Measurements from ENCODE around the gene RTP3. TPM values are rescaled to one million over a fixed set of nuclear protein-coding genes. Genes with fewer than 3 reads are reported as not detected.

The RTP3 gene
- polyA plus RNA-seq, 2 of the 4 experiments (the other 2 are of a cell fraction), result not detected

DNA sequence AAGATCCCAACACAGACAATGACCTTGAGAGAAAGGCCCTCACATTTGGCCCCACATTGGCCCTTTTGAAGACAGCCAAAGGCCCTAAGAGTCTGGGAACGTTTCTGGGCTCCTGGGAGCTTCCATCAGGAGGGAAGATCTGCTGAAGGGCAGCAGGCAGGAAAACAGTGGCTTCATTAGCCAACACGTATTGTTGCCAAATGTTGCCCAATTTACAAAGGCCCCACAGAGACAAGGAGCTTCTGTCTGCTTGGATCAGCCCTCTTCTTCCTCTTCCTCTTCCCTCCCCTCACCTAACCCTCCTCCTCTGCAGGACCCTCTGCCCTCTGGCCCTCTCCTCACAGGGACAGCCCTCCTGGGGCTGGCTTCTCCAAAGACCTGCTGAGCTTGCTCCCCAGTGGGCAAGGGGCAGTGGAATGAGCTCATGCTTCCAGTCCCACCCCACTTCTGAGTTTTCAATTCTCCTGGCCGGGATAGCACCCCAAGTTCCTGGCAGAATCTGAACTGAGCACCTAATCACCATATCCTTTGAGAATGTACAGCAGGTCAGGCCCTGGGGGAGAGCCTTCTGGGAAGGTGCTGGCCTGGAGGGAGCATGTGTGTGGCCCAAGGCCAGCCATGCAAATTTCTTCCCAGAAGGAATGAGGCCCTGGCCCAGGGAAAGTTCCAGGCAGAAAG is 28.0 kb upstream of the RTP3 start:
- POLR2A ChIA-PET, result no interaction called here
- 44% methylated on average over 2 of the region's 3 CpGs for WGBS (ENCODE audit: missing lambda C conversion rate)
- Histone ChIP-seq H3K27ac (no peak overlapping the region), H3K4me2 (no peak overlapping the region), H3K9me3 (0 out of 3 replicates have a peak, but pooled peaks cover 3% of the 10 kb centered on the region), H3K4me3 (no peak overlapping the region), H3K4me1 (no peaks in the 10 kb centered on the region)
- no peak for FAIRE-seq
- CTCF ChIA-PET, result interaction anchor here (2.5 kb wide), 1 partner anchor 19 kb away, joined by 10 read pairs; no protein-coding TSS in a partner anchor
- no peak for TF ChIP-seq SMC3 (IDR thresholded peaks at IDR 0.05)
- no peak for TF ChIP-seq HDAC2 (IDR thresholded peaks at IDR 0.05)
- no peak for TF ChIP-seq MAFK (IDR thresholded peaks at IDR 0.05; ENCODE audit: partially characterized antibody)
- TF ChIP-seq EHMT2 (IDR thresholded peaks at IDR 0.05; ENCODE audit: low read depth), result no peak
- TF ChIP-seq MAX (IDR thresholded peaks at IDR 0.05), result no peak
- TF ChIP-seq CTCF (IDR thresholded peaks at IDR 0.05), result no peak
- TF ChIP-seq RARB (CRISPR knock-in tag; IDR thresholded peaks at IDR 0.05), result no peak
- no peak for TF ChIP-seq RFX5 (IDR thresholded peaks at IDR 0.05)
- TF ChIP-seq CHD2 (IDR thresholded peaks at IDR 0.05; ENCODE audit: low read length, partially characterized antibody), result no peak
- TF ChIP-seq KDM5A (IDR thresholded peaks at IDR 0.05), result no peak
- no peak for TF ChIP-seq HOXB5 (CRISPR knock-in tag; IDR thresholded peaks at IDR 0.05)
- TF ChIP-seq ZNF302 (CRISPR knock-in tag; IDR thresholded peaks at IDR 0.05), result no peak
- TF ChIP-seq USF2 (IDR thresholded peaks at IDR 0.05), result no peak
- TF ChIP-seq TP53 (CRISPR knock-in tag; IDR thresholded peaks at IDR 0.05), result no peak
- TF ChIP-seq POLR2AphosphoS2 (conservative IDR thresholded peaks at IDR 0.05; ENCODE audit: low read length), result no peak
- no peak for TF ChIP-seq RCOR1 (IDR thresholded peaks at IDR 0.05; ENCODE audit: low read depth, low read length)
- ATAC-seq, result no peak
- no peak for DNase-seq (ENCODE audit: low read depth in 1 of 2, low spot score in 1 of 2)

GRCh38 chr3:46470831-46471230 is 26.9 kb upstream of the RTP3 start:
- ATAC-seq (no peak), DNase-seq (ENCODE audit: low read depth in 1 of 2, low spot score in 1 of 2) (no peak), FAIRE-seq (no peak)
- H3K9me3 ChIP-seq, result 0 out of 3 replicates have a peak, but pooled peaks cover 3% of the 10 kb centered on the region
- ChIA-PET POLR2A (no interaction called here), CTCF (interaction anchor here (0.8 to 2.5 kb wide), 3 partner anchors 18 to 116 kb away, joined by 3 to 10 read pairs (median 7); no protein-coding TSS in a partner anchor)
- no peak overlapping the region for H3K27ac ChIP-seq
- no peaks in the 10 kb centered on the region for H3K4me1 ChIP-seq
- H3K4me2 ChIP-seq, result no peak overlapping the region
- WGBS (ENCODE audit: missing lambda C conversion rate), result 35% methylated on average over 4 of the region's 4 CpGs
- H3K4me3 ChIP-seq, result no peak overlapping the region
- no peak for TF ChIP-seq TFCP2L1 (CRISPR knock-in tag; IDR thresholded peaks at IDR 0.05)
- no peak for TF ChIP-seq ZFP36 (IDR thresholded peaks at IDR 0.05; ENCODE audit: borderline replicate concordance, partially characterized antibody)
- no peak for TF ChIP-seq ZSCAN20 (CRISPR knock-in tag; IDR thresholded peaks at IDR 0.05)
- TF ChIP-seq CBX2 (IDR thresholded peaks at IDR 0.05; ENCODE audit: borderline replicate concordance, low read depth), result no peak
- TF ChIP-seq, protein P1, sequence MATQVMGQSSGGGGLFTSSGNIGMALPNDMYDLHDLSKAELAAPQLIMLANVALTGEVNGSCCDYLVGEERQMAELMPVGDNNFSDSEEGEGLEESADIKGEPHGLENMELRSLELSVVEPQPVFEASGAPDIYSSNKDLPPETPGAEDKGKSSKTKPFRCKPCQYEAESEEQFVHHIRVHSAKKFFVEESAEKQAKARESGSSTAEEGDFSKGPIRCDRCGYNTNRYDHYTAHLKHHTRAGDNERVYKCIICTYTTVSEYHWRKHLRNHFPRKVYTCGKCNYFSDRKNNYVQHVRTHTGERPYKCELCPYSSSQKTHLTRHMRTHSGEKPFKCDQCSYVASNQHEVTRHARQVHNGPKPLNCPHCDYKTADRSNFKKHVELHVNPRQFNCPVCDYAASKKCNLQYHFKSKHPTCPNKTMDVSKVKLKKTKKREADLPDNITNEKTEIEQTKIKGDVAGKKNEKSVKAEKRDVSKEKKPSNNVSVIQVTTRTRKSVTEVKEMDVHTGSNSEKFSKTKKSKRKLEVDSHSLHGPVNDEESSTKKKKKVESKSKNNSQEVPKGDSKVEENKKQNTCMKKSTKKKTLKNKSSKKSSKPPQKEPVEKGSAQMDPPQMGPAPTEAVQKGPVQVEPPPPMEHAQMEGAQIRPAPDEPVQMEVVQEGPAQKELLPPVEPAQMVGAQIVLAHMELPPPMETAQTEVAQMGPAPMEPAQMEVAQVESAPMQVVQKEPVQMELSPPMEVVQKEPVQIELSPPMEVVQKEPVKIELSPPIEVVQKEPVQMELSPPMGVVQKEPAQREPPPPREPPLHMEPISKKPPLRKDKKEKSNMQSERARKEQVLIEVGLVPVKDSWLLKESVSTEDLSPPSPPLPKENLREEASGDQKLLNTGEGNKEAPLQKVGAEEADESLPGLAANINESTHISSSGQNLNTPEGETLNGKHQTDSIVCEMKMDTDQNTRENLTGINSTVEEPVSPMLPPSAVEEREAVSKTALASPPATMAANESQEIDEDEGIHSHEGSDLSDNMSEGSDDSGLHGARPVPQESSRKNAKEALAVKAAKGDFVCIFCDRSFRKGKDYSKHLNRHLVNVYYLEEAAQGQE (IDR thresholded peaks at IDR 0.05), result no peak
- TF ChIP-seq RFX5 (IDR thresholded peaks at IDR 0.05), result no peak
- TF ChIP-seq CTCF (IDR thresholded peaks at IDR 0.05), result no peak
- TF ChIP-seq, protein P2, sequence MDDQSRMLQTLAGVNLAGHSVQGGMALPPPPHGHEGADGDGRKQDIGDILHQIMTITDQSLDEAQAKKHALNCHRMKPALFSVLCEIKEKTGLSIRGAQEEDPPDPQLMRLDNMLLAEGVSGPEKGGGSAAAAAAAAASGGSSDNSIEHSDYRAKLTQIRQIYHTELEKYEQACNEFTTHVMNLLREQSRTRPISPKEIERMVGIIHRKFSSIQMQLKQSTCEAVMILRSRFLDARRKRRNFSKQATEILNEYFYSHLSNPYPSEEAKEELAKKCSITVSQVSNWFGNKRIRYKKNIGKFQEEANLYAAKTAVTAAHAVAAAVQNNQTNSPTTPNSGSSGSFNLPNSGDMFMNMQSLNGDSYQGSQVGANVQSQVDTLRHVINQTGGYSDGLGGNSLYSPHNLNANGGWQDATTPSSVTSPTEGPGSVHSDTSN (IDR thresholded peaks at IDR 0.05), result no peak
- no peak for TF ChIP-seq CEBPB (IDR thresholded peaks at IDR 0.05)
- TF ChIP-seq USF2 (IDR thresholded peaks at IDR 0.05), result no peak
- TF ChIP-seq NPAS2 (CRISPR knock-in tag; IDR thresholded peaks at IDR 0.05; ENCODE audit: borderline replicate concordance), result no peak
- no peak for TF ChIP-seq JUN (IDR thresholded peaks at IDR 0.05)
- TF ChIP-seq RCOR1 (IDR thresholded peaks at IDR 0.05; ENCODE audit: low read depth, low read length), result no peak
- TF ChIP-seq BHLHE40 (IDR thresholded peaks at IDR 0.05; ENCODE audit: low read depth, low read length), result no peak
- TF ChIP-seq POLR2AphosphoS2 (conservative IDR thresholded peaks at IDR 0.05; ENCODE audit: low read length), result no peak

All from A549 (cell line).